ENCODE measurements around the gene COL18A1. TPM values are rescaled to one million over a fixed set of nuclear protein-coding genes. Genes with fewer than 3 reads are reported as not detected.

Gene COL18A1
- total RNA-seq, 1 experiment from 2014 or later = 77.0 TPM

DNA sequence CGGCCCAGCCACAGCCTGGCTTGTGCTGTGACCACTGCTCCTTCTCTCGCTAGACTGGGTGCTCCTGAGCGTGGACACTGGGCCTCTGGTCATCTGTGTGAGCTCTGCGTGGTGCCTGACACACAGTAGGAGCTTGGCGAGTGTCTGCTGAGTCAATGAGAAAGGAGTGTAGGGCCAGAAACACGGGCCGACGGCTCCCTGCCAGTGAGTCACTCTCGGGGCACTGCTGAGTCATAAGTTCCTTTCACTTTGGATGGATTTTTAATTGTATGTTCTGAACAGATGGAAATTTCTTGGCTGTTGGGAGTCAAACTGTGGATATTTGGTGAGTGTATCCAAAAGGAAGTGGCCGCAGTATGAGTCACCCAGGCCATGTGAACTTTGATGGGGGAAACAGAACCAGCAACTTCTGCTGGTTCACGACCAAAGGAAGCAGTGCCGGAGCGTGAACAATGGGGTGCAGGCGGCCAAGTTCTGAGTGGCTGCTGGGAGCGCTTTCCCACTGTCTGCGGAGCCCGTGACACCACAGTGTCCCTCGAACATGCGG lies 41.0 kb upstream of the COL18A1 start:
- Histone ChIP-seq H3K4me3 (ENCODE audit: low read length) (peak overlapping the region; percentile 25; the same call in 1 of the 2 replicates), H3K27me3 (ENCODE audit: low read length) (no peaks in the 10 kb centered on the region), H3K9me2 (replicated peaks; ENCODE audit: low read length) (no peaks in the 10 kb centered on the region), H3K4me2 (ENCODE audit: low read length) (peak overlapping the region; percentile 73), H3F3A (ENCODE audit: low read length, unreplicated experiment) (no peaks in the 10 kb centered on the region), H3K79me2 (ENCODE audit: low read length) (no peaks in the 10 kb centered on the region), H3K4me1 (ENCODE audit: insufficient read depth, low read length) (peaks cover 46% of the 10 kb centered on the region), H3K36me3 (ENCODE audit: low read depth, low read length) (no peaks in the 10 kb centered on the region), H2AFZ (ENCODE audit: low read length) (peak overlapping the region; percentile 35; the same call in 1 of the 2 replicates), H3K9ac (ENCODE audit: low read length) (peak overlapping the region; percentile 92), H3K27ac (ENCODE audit: low read length) (peak overlapping the region; percentile 98), H3K9me3 (ENCODE audit: low read length) (no peaks in the 10 kb centered on the region), H4K20me1 (ENCODE audit: low read length) (no peaks in the 10 kb centered on the region)
- DNase-seq (peak; percentile 99), ATAC-seq (peak; percentile 70)
- ChIA-PET POLR2A (ENCODE audit: unreplicated experiment) (no interaction called here), CTCF (no interaction called here)
- intact Hi-C loops (cut with micrococcal nuclease) = loop anchor here (1.0 kb wide), 3 partner anchors 34 to 75 kb away; no protein-coding TSS in a partner anchor
- no TSS peak for BruUV-seq (replicated peaks)
- TF ChIP-seq, protein P1, sequence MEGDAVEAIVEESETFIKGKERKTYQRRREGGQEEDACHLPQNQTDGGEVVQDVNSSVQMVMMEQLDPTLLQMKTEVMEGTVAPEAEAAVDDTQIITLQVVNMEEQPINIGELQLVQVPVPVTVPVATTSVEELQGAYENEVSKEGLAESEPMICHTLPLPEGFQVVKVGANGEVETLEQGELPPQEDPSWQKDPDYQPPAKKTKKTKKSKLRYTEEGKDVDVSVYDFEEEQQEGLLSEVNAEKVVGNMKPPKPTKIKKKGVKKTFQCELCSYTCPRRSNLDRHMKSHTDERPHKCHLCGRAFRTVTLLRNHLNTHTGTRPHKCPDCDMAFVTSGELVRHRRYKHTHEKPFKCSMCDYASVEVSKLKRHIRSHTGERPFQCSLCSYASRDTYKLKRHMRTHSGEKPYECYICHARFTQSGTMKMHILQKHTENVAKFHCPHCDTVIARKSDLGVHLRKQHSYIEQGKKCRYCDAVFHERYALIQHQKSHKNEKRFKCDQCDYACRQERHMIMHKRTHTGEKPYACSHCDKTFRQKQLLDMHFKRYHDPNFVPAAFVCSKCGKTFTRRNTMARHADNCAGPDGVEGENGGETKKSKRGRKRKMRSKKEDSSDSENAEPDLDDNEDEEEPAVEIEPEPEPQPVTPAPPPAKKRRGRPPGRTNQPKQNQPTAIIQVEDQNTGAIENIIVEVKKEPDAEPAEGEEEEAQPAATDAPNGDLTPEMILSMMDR (conservative IDR thresholded peaks at IDR 0.05; ENCODE audit: low read depth, low read length) = no peak
- no peak for TF ChIP-seq EZH2phosphoT487 (IDR thresholded peaks at IDR 0.05; ENCODE audit: borderline replicate concordance, low read length)
- no peak for TF ChIP-seq EZH2 (IDR thresholded peaks at IDR 0.05; ENCODE audit: low read length, unreplicated experiment)

DNA sequence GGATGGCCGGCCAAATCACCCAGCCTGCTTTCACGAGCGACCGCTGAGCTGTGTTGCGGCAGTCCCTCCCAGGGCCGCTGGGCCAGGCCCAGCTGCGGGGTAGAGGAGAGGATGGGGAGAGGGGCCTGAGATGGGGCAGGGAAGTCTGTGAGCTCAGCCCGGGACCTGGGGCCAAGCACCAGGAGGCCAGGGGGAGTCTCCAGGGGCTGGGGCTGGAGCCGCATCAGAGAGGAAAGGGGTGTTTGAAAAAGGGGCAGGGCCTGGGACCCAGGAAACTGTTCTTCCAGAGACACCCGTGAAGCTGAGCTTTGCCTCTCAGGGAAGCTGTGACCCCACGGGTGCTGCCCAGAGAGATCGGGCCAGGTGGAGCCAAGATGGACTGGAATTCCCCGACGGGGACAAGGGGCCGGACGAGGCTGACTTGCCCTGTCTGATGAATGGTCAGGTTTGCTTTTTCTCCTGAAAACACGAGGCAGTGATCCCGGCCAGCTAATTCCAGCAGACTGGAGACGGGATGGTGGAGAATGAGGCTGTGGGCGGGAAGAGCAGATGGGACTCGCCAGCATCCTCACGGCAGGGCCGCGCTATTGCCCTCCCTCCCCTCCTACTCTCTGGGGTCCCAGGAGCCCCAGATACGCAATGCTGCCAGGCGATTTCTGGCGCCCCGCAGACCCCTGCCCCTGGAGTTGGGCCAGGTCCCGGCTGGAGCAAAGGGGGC lies 40.3 kb upstream of the COL18A1 start:
- POLR2A ChIA-PET (ENCODE audit: unreplicated experiment) = interaction anchor here (0.5 kb wide), 1 partner anchor 439 kb away, joined by 4 read pairs; no protein-coding TSS in a partner anchor
- H4K20me1 ChIP-seq (ENCODE audit: low read length) = no peaks in the 10 kb centered on the region
- peak; percentile 27 for ATAC-seq
- H3K36me3 ChIP-seq (ENCODE audit: low read depth, low read length) = no peaks in the 10 kb centered on the region
- H3F3A ChIP-seq (ENCODE audit: low read length, unreplicated experiment) = no peaks in the 10 kb centered on the region
- CTCF ChIA-PET = no interaction called here
- peak overlapping the region; percentile 35; the same call in 1 of the 2 replicates for H2AFZ ChIP-seq (ENCODE audit: low read length)
- H3K27me3 ChIP-seq (ENCODE audit: low read length) = no peaks in the 10 kb centered on the region
- H3K9me2 ChIP-seq (replicated peaks; ENCODE audit: low read length) = no peaks in the 10 kb centered on the region
- peak overlapping the region; percentile 92 for H3K9ac ChIP-seq (ENCODE audit: low read length)
- peak overlapping the region; percentile 73 for H3K4me2 ChIP-seq (ENCODE audit: low read length)
- TSS peak; percentile 71 for BruUV-seq (replicated peaks)
- peak overlapping the region; percentile 98 for H3K27ac ChIP-seq (ENCODE audit: low read length)
- H3K4me3 ChIP-seq (ENCODE audit: low read length) = peak overlapping the region; percentile 25; the same call in 1 of the 2 replicates
- no peak for TF ChIP-seq EZH2 (IDR thresholded peaks at IDR 0.05; ENCODE audit: low read length, unreplicated experiment)
- H3K4me1 ChIP-seq (ENCODE audit: insufficient read depth, low read length) = peaks cover 46% of the 10 kb centered on the region
- intact Hi-C loops (cut with micrococcal nuclease) = loop anchor here (1.0 kb wide), 3 partner anchors 34 to 75 kb away; no protein-coding TSS in a partner anchor
- H3K79me2 ChIP-seq (ENCODE audit: low read length) = no peaks in the 10 kb centered on the region
- no peak for DNase-seq
- H3K9me3 ChIP-seq (ENCODE audit: low read length) = no peaks in the 10 kb centered on the region

GRCh38 chr21:45365186-45365607 lies 39.8 kb upstream of the COL18A1 start:
- H3K9me2 ChIP-seq (replicated peaks; ENCODE audit: low read length) = no peaks in the 10 kb centered on the region
- H3K4me2 ChIP-seq (ENCODE audit: low read length) = no peak overlapping the region
- no peaks in the 10 kb centered on the region for H3K79me2 ChIP-seq (ENCODE audit: low read length)
- intact Hi-C loops (cut with micrococcal nuclease) = no loop called here
- ChIA-PET CTCF (no interaction called here), POLR2A (ENCODE audit: unreplicated experiment) (no interaction called here)
- H3F3A ChIP-seq (ENCODE audit: low read length, unreplicated experiment) = no peaks in the 10 kb centered on the region
- no TSS peak for BruUV-seq (replicated peaks)
- ATAC-seq (no peak), DNase-seq (no peak)
- H2AFZ ChIP-seq (ENCODE audit: low read length) = no peak overlapping the region
- no peaks in the 10 kb centered on the region for H3K27me3 ChIP-seq (ENCODE audit: low read length)
- TF ChIP-seq EZH2phosphoT487 (IDR thresholded peaks at IDR 0.05; ENCODE audit: borderline replicate concordance, low read length) = no peak
- TF ChIP-seq, protein P1 (conservative IDR thresholded peaks at IDR 0.05; ENCODE audit: low read depth, low read length) = no peak
- no peak for TF ChIP-seq EZH2 (IDR thresholded peaks at IDR 0.05; ENCODE audit: low read length, unreplicated experiment)
- no peak overlapping the region for H3K4me3 ChIP-seq (ENCODE audit: low read length)
- no peaks in the 10 kb centered on the region for H3K9me3 ChIP-seq (ENCODE audit: low read length)
- peak overlapping the region; percentile 92 for H3K9ac ChIP-seq (ENCODE audit: low read length)
- no peaks in the 10 kb centered on the region for H3K36me3 ChIP-seq (ENCODE audit: low read depth, low read length)
- H3K27ac ChIP-seq (ENCODE audit: low read length) = peak overlapping the region; percentile 98
- H3K4me1 ChIP-seq (ENCODE audit: insufficient read depth, low read length) = peaks cover 46% of the 10 kb centered on the region
- H4K20me1 ChIP-seq (ENCODE audit: low read length) = no peaks in the 10 kb centered on the region
